ENCODE data around the gene SCD5.

DNA sequence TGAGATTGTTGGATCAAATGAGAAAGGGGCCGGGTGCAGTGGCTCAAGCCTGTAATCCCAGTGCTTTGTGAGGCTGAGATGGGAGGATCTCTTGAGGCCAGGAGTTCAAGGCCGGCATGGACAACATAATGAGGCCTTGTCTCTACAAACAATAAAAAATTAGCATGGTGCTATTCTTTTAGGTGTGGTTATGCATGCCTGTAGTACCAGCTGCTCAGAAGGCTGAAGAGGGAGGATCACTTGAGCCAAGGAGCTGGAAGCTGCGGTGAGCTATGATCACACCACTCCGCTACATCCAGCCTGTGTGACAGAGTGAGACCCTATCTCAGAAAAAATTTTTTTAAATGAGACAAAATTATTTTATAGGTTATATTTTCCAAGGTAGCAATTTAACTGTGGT is 187.1 kb downstream of the SCD5 start:
- TF ChIP-seq, protein P1, sequence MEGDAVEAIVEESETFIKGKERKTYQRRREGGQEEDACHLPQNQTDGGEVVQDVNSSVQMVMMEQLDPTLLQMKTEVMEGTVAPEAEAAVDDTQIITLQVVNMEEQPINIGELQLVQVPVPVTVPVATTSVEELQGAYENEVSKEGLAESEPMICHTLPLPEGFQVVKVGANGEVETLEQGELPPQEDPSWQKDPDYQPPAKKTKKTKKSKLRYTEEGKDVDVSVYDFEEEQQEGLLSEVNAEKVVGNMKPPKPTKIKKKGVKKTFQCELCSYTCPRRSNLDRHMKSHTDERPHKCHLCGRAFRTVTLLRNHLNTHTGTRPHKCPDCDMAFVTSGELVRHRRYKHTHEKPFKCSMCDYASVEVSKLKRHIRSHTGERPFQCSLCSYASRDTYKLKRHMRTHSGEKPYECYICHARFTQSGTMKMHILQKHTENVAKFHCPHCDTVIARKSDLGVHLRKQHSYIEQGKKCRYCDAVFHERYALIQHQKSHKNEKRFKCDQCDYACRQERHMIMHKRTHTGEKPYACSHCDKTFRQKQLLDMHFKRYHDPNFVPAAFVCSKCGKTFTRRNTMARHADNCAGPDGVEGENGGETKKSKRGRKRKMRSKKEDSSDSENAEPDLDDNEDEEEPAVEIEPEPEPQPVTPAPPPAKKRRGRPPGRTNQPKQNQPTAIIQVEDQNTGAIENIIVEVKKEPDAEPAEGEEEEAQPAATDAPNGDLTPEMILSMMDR (conservative IDR thresholded peaks at IDR 0.05; ENCODE audit: low read length), result no peak
- TF ChIP-seq EZH2phosphoT487 (IDR thresholded peaks at IDR 0.05; ENCODE audit: borderline replicate concordance, low read depth, low read length), result no peak

Data from OCI-LY7 (cell line).